Kasumi-1 (cell line): Measurements from ENCODE around the gene MLPH.

Experiments
- DNase-seq, 2 experiments: peaks; one replicate each; lab custom pipeline; 2025; lab: John Stamatoyannopoulos, UW

MLPH gene

GRCh38 chr2:237486819-237487448 lies at the start of gene MLPH:
Gene MLPH, plus strand, starts transcription at chr2:237487251. Its CDS starts 6,176 bp downstream, at chr2:237493427.
- DNase-seq: no peak

GRCh38 chr2:237437566-237437965 lies 49.5 kb upstream of the MLPH start:
- DNase-seq: no peak

- DNase-seq: no peak
These were observed 48.7 kb upstream of the MLPH start for GRCh38 chr2:237438080-237438940.

GRCh38 chr2:237440819-237441281 lies 46.2 kb upstream of the MLPH start:
- no peak for DNase-seq

- no peak for DNase-seq
These were observed 45.3 kb upstream of the MLPH start for GRCh38 chr2:237441605-237442274.

GRCh38 chr2:237444071-237444470 lies 43.0 kb upstream of the MLPH start:
- no peak for DNase-seq

- no peak for DNase-seq
These were observed 41.3 kb upstream of the MLPH start for GRCh38 chr2:237445611-237446337.

- no peak for DNase-seq
These were observed 40.7 kb upstream of the MLPH start for GRCh38 chr2:237446338-237446665.

GRCh38 chr2:237447496-237447895 lies 39.6 kb upstream of the MLPH start:
- no peak for DNase-seq

GRCh38 chr2:237448171-237448570 lies 38.9 kb upstream of the MLPH start:
- no peak for DNase-seq

- no peak for DNase-seq
These were observed 38.4 kb upstream of the MLPH start for GRCh38 chr2:237448626-237449025.

- DNase-seq: no peak
These were observed 37.7 kb upstream of the MLPH start for GRCh38 chr2:237449193-237449881.

GRCh38 chr2:237450108-237450507 lies 36.9 kb upstream of the MLPH start:
- DNase-seq: no peak

- DNase-seq: no peak
These were observed 36.5 kb upstream of the MLPH start for GRCh38 chr2:237450583-237450982.

GRCh38 chr2:237451643-237452469 lies 35.2 kb upstream of the MLPH start:
- no peak for DNase-seq

GRCh38 chr2:237452861-237453260 lies 34.2 kb upstream of the MLPH start:
- no peak for DNase-seq

GRCh38 chr2:237453671-237454070 lies 33.4 kb upstream of the MLPH start:
- no peak for DNase-seq

GRCh38 chr2:237455764-237456163 lies 31.3 kb upstream of the MLPH start:
- DNase-seq: no peak

GRCh38 chr2:237456200-237456843 lies 30.7 kb upstream of the MLPH start:
- DNase-seq: no peak

GRCh38 chr2:237457388-237457941 lies 29.6 kb upstream of the MLPH start:
- no peak for DNase-seq
